HG02678 (cell line): ENCODE results near the gene RABAC1.
"Not testable (repeated sequence)": the region's sequence is repeated elsewhere in the genome, so short reads cannot be mapped to it uniquely, and the experiment has no call there.

Experiments used
- ATAC-seq: cut with Tn5 transposase; IDR thresholded peaks from one replicate; pipeline ENCODE4 v1.9.1; 2021; ENCODE audit warnings: mild to moderate bottlenecking, moderate library complexity; ENCODE audit not compliant: unreplicated experiment

The RABAC1 gene

GRCh38 chr19:41959056-41960053 lies at the start of gene RABAC1:
Gene RABAC1 (minus strand): TSS chr19:41959321. CDS start chr19:41959292, 29 bp downstream.
- ATAC-seq = peak; percentile 85

DNA sequence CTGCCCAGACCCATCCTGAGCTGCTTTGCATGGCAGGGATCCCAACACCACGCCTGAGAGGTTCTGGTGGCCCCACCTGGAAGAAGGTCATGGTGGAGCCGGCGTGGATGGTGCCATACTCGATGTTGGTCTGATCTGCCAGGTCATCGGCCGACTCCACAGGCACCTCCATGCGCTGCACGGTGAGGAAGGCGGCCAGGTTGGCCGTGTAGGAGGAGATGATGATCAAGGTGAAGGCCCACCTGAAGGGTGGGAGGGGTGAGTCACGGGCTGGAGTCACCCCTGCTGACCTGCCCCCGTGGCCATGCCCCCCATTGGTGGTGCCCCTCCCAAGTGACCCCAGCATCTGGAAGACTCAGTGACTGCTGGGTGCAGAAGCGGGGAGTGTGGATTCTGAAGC lies 47.4 kb upstream of the RABAC1 start:
- ATAC-seq = no peak

GRCh38 chr19:42005504-42005903 lies 46.4 kb upstream of the RABAC1 start:
- no peak for ATAC-seq

GRCh38 chr19:42003506-42004294 lies 44.6 kb upstream of the RABAC1 start:
- no peak for ATAC-seq

DNA sequence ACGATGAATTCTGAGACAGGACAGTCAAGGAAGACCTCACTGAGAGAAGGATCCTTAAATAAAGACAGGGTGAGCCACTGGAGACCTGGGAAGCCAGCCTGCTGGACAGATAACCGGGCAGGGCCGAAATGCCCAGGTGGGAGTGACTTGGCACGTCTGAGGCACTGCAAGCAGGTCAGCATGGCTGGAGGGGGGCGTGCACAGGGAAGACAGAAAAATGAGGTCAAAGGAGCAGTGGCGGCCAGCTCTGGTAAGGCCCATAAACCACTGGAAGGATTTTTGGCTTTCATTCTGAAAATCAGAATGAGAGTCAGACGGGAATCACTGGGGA lies 40.7 kb upstream of the RABAC1 start:
- ATAC-seq = no peak

DNA sequence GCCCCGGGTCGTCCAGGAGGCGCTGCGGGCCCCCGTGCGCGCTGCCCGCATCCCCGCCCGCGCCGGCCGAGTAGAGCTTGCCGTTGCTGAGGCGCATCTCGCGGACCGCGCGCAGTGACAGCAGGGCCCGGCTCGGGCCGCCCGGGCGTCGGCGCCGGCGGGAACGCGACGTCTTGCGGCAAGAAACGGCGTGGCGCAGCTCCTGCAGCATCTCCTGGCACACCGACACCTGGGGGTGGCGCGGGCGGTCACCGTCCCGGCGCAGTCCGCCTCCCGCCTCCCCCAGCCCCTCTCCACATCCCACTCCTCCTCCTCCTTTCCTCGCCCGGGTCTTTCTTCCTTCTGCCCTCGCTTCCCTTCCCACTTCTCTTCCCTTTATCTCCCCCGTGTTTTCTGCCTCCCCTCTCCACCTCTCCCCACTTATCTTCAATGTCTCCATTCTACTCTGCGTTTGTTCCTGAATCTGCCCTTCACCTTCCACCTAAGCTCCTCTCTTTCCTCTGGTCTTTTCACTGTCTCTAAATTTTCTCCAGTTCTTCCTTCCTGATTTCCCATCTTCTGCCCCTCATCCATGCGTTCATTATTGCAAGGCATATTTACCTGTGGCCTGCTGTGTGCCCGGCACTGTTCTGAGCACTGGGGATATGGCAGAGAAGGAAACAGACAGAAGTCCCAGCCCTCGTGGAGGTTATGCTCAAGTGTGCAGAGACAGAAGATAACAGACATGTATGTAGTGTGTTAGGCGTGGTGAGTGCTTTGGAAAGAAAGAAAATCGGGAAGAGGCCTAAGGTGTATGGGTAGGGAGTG lies 40.2 kb upstream of the RABAC1 start:
- ATAC-seq = no peak

- no peak for ATAC-seq
Measured at GRCh38 chr19:41998246-41999020, 39.3 kb upstream of the RABAC1 start.

- ATAC-seq = no peak
Measured at GRCh38 chr19:41997851-41998229, 38.7 kb upstream of the RABAC1 start.

DNA sequence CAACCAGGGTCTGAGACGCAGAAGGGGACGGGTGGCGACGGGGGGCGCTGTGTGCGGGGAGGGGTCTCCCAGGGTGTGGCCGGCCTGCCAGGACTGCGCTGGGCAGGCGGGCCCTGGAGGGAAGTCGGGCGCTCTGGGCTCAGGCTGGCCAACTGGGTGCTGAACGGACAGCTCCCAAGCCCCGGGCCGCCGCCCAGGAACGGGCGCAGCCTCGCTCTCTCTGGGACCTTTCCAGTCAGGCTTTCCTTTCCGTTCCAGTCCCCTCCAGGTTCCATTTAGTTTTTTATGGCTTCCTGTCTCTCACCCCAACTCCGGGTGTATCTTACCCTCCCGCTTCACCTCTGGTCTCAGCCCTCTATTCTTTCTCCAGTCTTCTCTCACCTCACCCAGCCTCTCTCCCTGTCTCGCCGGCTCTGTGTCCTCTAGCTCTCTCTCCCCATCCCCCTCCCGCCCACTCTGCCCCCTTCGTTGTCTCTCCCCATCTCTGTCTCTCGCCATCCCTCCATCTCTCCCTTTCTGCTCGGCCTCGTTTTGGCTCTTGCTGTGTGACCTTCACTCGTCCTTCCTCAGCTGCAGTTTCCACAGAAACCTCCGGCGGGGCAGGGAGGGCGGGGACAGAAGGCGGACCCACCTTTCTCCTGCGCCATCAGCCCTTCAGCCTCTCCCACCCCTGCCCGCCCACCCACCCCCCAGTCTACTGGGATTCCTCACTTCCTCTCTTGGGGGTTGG lies 38.2 kb upstream of the RABAC1 start:
- ATAC-seq = no peak

DNA sequence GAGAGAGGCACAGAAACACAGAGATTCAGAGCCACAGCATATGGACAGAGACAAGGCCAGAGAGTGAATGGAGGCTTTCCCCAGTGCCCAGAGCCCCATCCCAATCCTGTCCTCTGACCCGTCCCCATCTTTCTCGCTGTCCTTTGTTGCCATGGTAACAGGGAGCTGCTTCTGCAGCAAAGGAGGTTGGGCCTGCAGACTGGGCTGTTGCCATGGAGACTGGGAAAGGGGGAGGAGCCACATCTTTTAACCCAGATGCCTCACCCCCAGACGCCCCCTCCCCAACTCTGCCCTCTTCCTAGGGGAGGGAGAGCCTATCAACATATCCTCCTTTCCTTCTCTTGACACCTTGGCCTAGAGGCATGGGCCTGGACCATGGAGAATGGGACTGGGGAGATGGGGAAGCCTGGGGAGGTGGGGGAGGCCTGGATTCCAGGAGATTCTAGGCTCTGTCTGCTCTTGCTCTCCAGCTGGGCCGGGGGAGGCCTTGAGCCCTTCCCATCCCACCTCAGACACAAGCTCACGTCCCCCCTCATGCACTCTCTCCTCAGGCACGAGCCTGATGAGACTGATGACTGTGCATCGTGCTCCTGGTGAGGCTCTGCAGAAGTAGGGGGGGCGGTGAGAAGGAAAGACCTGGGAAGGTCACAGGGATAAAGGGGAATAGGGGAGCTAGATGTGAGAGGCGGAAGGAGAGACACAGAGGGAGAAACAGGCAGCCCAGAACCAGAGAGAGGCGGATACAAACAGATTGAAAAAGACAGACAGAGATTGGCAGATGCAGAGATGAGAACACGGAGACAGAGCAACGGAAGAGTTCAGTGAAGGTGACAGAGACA lies 37.1 kb upstream of the RABAC1 start:
- ATAC-seq = no peak

GRCh38 chr19:41994994-41995958 lies 36.2 kb upstream of the RABAC1 start:
- ATAC-seq = no peak

DNA sequence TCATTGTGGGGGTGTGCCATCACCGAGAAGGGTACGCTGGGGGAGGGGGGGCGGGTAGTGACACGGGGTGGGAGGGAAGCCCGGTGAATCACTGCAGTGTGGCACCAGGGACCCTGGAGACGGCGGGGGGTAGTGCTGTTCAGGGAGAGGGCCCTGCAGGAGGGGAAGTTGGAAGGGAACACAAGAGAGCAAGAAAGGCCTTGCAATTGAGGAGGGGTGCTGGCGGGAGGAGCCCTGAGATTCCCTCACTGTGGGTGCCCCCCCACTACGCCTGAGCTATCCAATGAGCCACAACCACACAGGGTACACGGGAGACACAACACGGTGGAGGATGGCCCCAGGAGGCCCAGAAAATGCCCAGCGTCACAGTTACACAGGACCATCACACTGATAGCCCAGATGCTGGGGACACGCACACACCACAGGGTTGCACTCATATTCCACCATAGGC lies 35.4 kb upstream of the RABAC1 start:
- ATAC-seq = no peak

- ATAC-seq = no peak
Measured at GRCh38 chr19:41993612-41994483, 34.7 kb upstream of the RABAC1 start, which contains the start of gene ATP1A3. Gene ATP1A3 (minus strand): TSS chr19:41994230. CDS start chr19:41994076, 154 bp downstream.

DNA sequence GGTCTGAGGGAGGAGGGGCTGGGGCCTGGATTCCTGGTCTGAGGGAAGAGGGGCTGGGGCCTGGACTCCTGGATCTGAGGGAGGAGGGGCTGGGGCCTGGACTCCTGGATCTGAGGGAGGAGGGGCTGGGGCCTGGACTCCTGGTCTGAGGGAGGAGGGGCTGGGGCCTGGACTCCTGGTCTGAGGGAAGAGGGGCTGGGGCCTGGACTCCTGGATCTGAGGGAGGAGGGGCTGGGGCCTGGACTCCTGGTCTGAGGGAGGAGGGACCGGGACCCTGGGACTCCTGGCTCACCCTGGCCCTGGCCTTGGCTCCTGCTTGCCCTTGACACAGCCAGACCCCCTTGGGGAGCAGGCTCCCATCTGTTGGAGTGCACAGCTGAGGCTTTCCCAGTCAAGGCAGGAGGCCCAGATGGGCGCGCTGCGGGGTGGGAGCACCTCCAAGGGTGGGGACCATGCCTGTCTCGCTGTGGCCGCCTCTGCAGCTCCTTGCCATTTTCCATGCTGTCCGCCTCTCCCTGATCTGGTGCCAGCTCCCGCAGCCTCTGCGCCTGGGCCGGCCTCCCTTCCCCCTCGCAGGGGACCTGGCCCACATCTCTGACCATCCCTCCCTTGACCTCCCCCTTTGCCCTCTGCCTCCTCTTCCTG lies 32.9 kb upstream of the RABAC1 start:
- not testable (repeated sequence) for ATAC-seq

DNA sequence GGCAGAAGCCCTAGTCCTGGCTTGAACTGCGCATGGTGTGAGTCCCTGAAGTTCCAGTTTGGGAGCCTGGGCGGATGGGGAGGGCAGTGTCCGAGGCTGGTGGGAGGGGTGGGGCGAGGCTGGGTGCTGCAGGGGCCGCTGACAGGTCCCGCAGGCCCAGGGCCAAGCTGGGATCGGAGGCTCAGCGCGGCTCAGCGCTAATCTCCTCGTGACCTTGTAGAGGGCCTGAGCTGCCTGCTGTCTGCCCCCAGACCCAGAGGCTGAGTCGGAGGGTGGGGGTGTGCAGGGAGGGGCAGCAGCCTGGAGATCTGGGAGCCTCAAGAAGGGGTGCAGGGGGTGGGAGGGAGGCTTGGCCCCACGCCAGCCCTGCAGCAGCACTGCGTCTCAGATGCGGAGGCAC lies 31.9 kb upstream of the RABAC1 start:
- ATAC-seq = no peak

- ATAC-seq = no peak
Measured at GRCh38 chr19:41990615-41991014, 31.5 kb upstream of the RABAC1 start.
